Nephron (organoid): ENCODE measurements around the gene ATRX.
"Not testable (repeated sequence)": the region's sequence is repeated elsewhere in the genome, so short reads cannot be mapped to it uniquely, and the experiment has no call there.

Experiments
- H3K27ac Mint-ChIP-seq, 3 experiments: 2 replicates each; pipeline ENCODE4 v1.8.0; 2020; ENCODE audit warnings: mixed read lengths in 3 of 3, mild to moderate bottlenecking in 2 of 3, moderate library complexity in 1 of 3
- H3K27me3 Mint-ChIP-seq: 2 replicates; pipeline ENCODE4 v1.8.0; 2021; ENCODE audit warnings: low read depth, mild to moderate bottlenecking, moderate library complexity, mixed read lengths
- H3K36me3 Mint-ChIP-seq: 2 replicates; pipeline ENCODE4 v1.8.0; 2020; ENCODE audit warnings: low read depth, mixed read lengths
- H3K4me1 Mint-ChIP-seq: 2 replicates; pipeline ENCODE4 v1.8.0; 2020; ENCODE audit warnings: mixed read lengths
- H3K4me3 Mint-ChIP-seq, 3 experiments: 2 replicates each; pipeline ENCODE4 v1.8.0; 2020; ENCODE audit warnings: mild to moderate bottlenecking in 3 of 3, mixed read lengths in 3 of 3, moderate library complexity in 2 of 3
- H3K9me3 Mint-ChIP-seq: 2 replicates; pipeline ENCODE4 v1.8.0; 2020; ENCODE audit warnings: mixed read lengths
- CTCF ChIP-seq, 3 experiments: fragments of 200-600 bp; sonication (generic); IDR thresholded peaks; one replicate each; pipeline ENCODE4 v1.5.0; 2021; ENCODE audit warnings: antibody characterized with exemption in 3 of 3; ENCODE audit not compliant: unreplicated experiment in 3 of 3

The ATRX gene

DNA sequence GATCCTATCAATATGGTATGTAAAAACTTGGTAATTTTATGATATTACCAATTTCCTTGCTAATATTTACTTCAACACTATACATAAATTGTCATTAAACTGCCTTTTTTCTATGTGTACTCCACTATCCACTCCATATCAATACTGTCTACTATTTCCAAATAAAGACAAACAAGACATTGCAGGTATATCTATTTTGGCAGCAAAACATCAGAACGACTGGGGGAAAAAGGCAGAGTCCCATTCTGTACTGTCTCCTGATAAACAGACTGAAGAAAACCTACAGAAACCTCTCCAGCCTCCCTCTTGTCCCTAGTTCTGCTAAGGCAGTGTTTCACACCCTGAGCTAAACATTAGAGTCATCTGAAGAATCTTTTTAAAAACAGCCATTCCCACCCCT, 96.6 kb downstream of the ATRX start:
- Mint-ChIP-seq H3K9me3 (peaks cover 16% of the 10 kb centered on the region), H3K27ac (no peak overlapping the region), H3K4me3 (no peak overlapping the region), H3K27me3 (no peaks in the 10 kb centered on the region), H3K36me3 (peaks cover 50% of the 10 kb centered on the region), H3K4me1 (no peaks in the 10 kb centered on the region)
- no peak for TF ChIP-seq CTCF (IDR thresholded peaks at IDR 0.05; ENCODE audit: unreplicated experiment in 3 of 3)

GRCh38 chrX:77685683-77686082, 100.3 kb downstream of the ATRX start:
- not testable (repeated sequence) for H3K4me3 Mint-ChIP-seq, H3K27me3 Mint-ChIP-seq, H3K27ac Mint-ChIP-seq, H3K4me1 Mint-ChIP-seq
- Mint-ChIP-seq H3K36me3 (peaks cover 70% of the 10 kb centered on the region), H3K9me3 (peaks cover 16% of the 10 kb centered on the region)

DNA sequence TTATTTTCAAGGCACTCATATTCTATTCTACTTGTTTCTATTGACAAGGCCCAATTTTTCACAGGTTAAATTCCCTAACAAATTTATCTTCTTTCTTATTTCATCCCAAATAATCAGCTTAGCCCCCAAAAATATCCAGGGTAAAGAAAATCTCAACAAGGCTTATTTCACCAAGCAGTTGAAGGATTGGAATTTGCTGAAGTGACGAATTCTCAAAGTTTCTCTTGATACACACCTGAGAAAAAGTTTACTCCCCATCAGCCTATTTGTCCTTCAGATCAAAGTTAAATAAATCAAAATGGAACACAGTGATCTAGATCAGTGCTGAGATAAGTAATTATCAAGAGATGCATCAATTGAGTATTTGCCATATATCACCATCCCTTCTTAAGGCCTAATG, 106.9 kb downstream of the ATRX start:
- no peaks in the 10 kb centered on the region for H3K9me3 Mint-ChIP-seq
- H3K27ac Mint-ChIP-seq, result no peak overlapping the region
- H3K36me3 Mint-ChIP-seq, result peaks cover 39% of the 10 kb centered on the region
- H3K27me3 Mint-ChIP-seq, result no peaks in the 10 kb centered on the region
- no peak for TF ChIP-seq CTCF (IDR thresholded peaks at IDR 0.05; ENCODE audit: unreplicated experiment in 3 of 3)
- no peaks in the 10 kb centered on the region for H3K4me1 Mint-ChIP-seq
- no peak overlapping the region for H3K4me3 Mint-ChIP-seq

DNA sequence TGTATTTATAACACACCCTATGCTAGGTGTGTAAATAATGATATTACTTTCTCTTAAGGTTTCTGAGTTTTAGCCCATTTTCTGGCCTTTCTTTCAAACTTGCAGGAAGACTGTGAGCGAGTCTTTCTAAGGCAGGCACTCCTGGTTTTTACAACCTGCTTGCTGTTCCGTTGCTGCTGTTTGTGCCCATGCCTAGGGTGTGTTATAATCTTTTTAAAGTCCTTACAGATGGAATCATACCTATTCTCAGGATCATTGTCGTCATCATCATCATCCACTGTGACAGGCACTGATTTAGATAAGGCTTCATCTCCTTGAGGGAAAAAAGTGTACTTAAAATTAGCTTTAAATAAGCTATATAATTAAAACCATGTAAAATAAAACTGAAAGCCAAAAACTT, 110.0 kb downstream of the ATRX start:
- Mint-ChIP-seq H3K27me3 (no peaks in the 10 kb centered on the region), H3K4me1 (no peaks in the 10 kb centered on the region), H3K9me3 (no peaks in the 10 kb centered on the region), H3K36me3 (peaks cover 13% of the 10 kb centered on the region), H3K27ac (no peak overlapping the region), H3K4me3 (no peak overlapping the region)
- TF ChIP-seq CTCF (IDR thresholded peaks at IDR 0.05; ENCODE audit: unreplicated experiment in 3 of 3), result no peak

GRCh38 chrX:77668391-77669237, 117.4 kb downstream of the ATRX start:
- no peaks in the 10 kb centered on the region for H3K4me1 Mint-ChIP-seq
- H3K4me3 Mint-ChIP-seq, result no peak overlapping the region
- no peak overlapping the region for H3K27ac Mint-ChIP-seq
- H3K9me3 Mint-ChIP-seq, result no peaks in the 10 kb centered on the region
- H3K36me3 Mint-ChIP-seq, result peaks cover 6% of the 10 kb centered on the region
- H3K27me3 Mint-ChIP-seq, result no peaks in the 10 kb centered on the region
- TF ChIP-seq CTCF (IDR thresholded peaks at IDR 0.05; ENCODE audit: unreplicated experiment in 3 of 3), result no peak

- Mint-ChIP-seq H3K36me3 (peaks cover 36% of the 10 kb centered on the region), H3K27ac (no peak overlapping the region), H3K9me3 (no peaks in the 10 kb centered on the region), H3K4me1 (no peaks in the 10 kb centered on the region), H3K27me3 (no peaks in the 10 kb centered on the region), H3K4me3 (no peak overlapping the region)
- TF ChIP-seq CTCF (IDR thresholded peaks at IDR 0.05; ENCODE audit: unreplicated experiment in 3 of 3), result no peak
Measured at GRCh38 chrX:77658886-77659285, 127.1 kb downstream of the ATRX start.
